ENCODE results near the gene CADM2. TPM values are rescaled to one million over a fixed set of nuclear protein-coding genes. Genes with fewer than 3 reads are reported as not detected.
"Not testable (repeated sequence)": the region's sequence is repeated elsewhere in the genome, so short reads cannot be mapped to it uniquely, and the experiment has no call there.

CADM2 gene
- total RNA-seq, 6 donors from 2014 or later: under 0.01 to 4.6 (median 1.2) TPM

GRCh38 chr3:85979034-85979433 lies 1020.2 kb downstream of the CADM2 start:
- TF ChIP-seq POLR2A (IDR thresholded peaks at IDR 0.05) (no peak), EP300 (IDR thresholded peaks at IDR 0.05) (no peak), POLR2AphosphoS5 (IDR thresholded peaks at IDR 0.05) (no peak)
- TF ChIP-seq, protein P1, sequence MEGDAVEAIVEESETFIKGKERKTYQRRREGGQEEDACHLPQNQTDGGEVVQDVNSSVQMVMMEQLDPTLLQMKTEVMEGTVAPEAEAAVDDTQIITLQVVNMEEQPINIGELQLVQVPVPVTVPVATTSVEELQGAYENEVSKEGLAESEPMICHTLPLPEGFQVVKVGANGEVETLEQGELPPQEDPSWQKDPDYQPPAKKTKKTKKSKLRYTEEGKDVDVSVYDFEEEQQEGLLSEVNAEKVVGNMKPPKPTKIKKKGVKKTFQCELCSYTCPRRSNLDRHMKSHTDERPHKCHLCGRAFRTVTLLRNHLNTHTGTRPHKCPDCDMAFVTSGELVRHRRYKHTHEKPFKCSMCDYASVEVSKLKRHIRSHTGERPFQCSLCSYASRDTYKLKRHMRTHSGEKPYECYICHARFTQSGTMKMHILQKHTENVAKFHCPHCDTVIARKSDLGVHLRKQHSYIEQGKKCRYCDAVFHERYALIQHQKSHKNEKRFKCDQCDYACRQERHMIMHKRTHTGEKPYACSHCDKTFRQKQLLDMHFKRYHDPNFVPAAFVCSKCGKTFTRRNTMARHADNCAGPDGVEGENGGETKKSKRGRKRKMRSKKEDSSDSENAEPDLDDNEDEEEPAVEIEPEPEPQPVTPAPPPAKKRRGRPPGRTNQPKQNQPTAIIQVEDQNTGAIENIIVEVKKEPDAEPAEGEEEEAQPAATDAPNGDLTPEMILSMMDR (IDR thresholded peaks at IDR 0.05): no peak
- H3K9me3 ChIP-seq: no peaks in the 10 kb centered on the region
- H3K27me3 ChIP-seq: no peaks in the 10 kb centered on the region
- DNase-seq (no peak), ATAC-seq (ENCODE audit: low FRiP score in 2 of 2) (no peak)
- H3K4me3 ChIP-seq: no peak overlapping the region
- no peaks in the 10 kb centered on the region for H3K4me1 ChIP-seq
- H3K36me3 ChIP-seq: no peaks in the 10 kb centered on the region
- H3K27ac ChIP-seq: no peak overlapping the region

- not testable (repeated sequence) for H3K27ac ChIP-seq; H3K9me3 ChIP-seq; H3K4me3 ChIP-seq; H3K27me3 ChIP-seq; DNase-seq; ATAC-seq (ENCODE audit: low FRiP score in 2 of 2); H3K36me3 ChIP-seq; H3K4me1 ChIP-seq
- 82 to 91% methylated on average over 10 of the region's 10 CpGs for WGBS, 2 donors
Observed at GRCh38 chr3:85989581-85989980, 1030.8 kb downstream of the CADM2 start.

DNA sequence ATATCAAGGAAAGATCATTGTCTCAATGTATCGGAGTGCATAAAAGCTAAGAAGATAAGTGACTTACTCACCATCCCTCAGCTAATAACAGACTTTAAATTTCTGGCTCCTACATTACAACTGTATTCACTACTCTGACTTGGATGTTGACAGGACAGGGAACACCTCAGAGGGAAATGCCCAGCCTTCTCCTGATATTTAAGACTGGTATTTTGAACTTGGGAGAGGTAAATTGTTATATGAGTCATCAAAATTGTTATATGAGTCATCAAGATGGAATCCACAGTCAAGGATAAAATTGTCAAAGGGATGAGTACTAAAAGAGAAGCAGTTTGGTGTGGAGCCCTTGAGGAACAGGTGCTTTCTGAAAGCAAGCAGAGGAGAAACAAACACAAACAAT lies 1070.8 kb downstream of the CADM2 start:
- Histone ChIP-seq H3K9me3 (no peaks in the 10 kb centered on the region), H3K27ac (no peak overlapping the region), H3K36me3 (no peaks in the 10 kb centered on the region), H3K4me1 (no peaks in the 10 kb centered on the region), H3K4me3 (no peak overlapping the region), H3K27me3 (no peaks in the 10 kb centered on the region)
- no peak for ATAC-seq (ENCODE audit: low FRiP score in 2 of 2)
- WGBS, 2 donors: 93 to 94% methylated on average over 1 of the region's 1 CpG
- TF ChIP-seq, protein P1 (IDR thresholded peaks at IDR 0.05): no peak
- no peak for TF ChIP-seq POLR2A (IDR thresholded peaks at IDR 0.05)
- TF ChIP-seq EP300 (IDR thresholded peaks at IDR 0.05): no peak
- TF ChIP-seq POLR2AphosphoS5 (IDR thresholded peaks at IDR 0.05): no peak
- no peak for DNase-seq

- no peaks in the 10 kb centered on the region for H3K9me3 ChIP-seq
- no peak overlapping the region for H3K27ac ChIP-seq
- H3K4me1 ChIP-seq: no peaks in the 10 kb centered on the region
- DNase-seq: no peak
- no peaks in the 10 kb centered on the region for H3K27me3 ChIP-seq
- H3K36me3 ChIP-seq: no peaks in the 10 kb centered on the region
- no peak for ATAC-seq (ENCODE audit: low FRiP score in 2 of 2)
- TF ChIP-seq POLR2AphosphoS5 (IDR thresholded peaks at IDR 0.05) (no peak), EP300 (IDR thresholded peaks at IDR 0.05) (no peak), POLR2A (IDR thresholded peaks at IDR 0.05) (no peak)
- TF ChIP-seq, protein P1 (IDR thresholded peaks at IDR 0.05): no peak
- H3K4me3 ChIP-seq: no peak overlapping the region
Observed at GRCh38 chr3:86037916-86038315, 1079.1 kb downstream of the CADM2 start.

- peaks cover 0 to 4% (median 0%) of the 10 kb centered on the region in 4 donors for H3K9me3 ChIP-seq
- 65 to 67% methylated on average over 6 of the region's 6 CpGs for WGBS, 2 donors
- H3K27ac ChIP-seq: no peak overlapping the region
- no peaks in the 10 kb centered on the region for H3K27me3 ChIP-seq
- TF ChIP-seq, protein P1 (IDR thresholded peaks at IDR 0.05): no peak
- no peak for TF ChIP-seq EP300 (IDR thresholded peaks at IDR 0.05)
- no peak for TF ChIP-seq POLR2A (IDR thresholded peaks at IDR 0.05)
- no peak for TF ChIP-seq POLR2AphosphoS5 (IDR thresholded peaks at IDR 0.05)
- no peak for DNase-seq
- no peaks in the 10 kb centered on the region for H3K4me1 ChIP-seq
- no peak for ATAC-seq (ENCODE audit: low FRiP score in 2 of 2)
- H3K4me3 ChIP-seq: no peak overlapping the region
- H3K36me3 ChIP-seq: no peaks in the 10 kb centered on the region
Observed at GRCh38 chr3:86046436-86047136, 1087.8 kb downstream of the CADM2 start.

All from upper lobe of left lung (tissue), 6 donors.